ENCODE data around the gene EFHC1.

DNA sequence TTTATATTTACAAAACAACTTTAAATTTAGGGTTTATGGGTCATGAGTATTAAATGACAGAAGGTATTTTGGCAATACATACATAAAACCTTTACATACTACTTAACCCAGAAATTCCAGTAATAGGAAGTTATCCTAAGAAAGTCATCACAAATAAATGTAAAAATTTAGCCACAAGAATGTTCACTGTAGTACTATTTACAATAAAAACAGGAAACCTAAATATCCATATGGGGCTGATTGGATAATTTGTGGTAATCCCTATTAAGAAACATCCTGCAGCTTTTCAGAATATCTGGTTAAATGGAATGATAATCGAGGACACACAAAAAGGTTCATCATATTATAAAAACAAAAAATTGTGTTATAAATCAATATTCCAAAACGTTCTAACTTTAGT is 112.3 kb downstream of the EFHC1 start:
- TF ChIP-seq, protein P1, sequence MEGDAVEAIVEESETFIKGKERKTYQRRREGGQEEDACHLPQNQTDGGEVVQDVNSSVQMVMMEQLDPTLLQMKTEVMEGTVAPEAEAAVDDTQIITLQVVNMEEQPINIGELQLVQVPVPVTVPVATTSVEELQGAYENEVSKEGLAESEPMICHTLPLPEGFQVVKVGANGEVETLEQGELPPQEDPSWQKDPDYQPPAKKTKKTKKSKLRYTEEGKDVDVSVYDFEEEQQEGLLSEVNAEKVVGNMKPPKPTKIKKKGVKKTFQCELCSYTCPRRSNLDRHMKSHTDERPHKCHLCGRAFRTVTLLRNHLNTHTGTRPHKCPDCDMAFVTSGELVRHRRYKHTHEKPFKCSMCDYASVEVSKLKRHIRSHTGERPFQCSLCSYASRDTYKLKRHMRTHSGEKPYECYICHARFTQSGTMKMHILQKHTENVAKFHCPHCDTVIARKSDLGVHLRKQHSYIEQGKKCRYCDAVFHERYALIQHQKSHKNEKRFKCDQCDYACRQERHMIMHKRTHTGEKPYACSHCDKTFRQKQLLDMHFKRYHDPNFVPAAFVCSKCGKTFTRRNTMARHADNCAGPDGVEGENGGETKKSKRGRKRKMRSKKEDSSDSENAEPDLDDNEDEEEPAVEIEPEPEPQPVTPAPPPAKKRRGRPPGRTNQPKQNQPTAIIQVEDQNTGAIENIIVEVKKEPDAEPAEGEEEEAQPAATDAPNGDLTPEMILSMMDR (IDR thresholded peaks at IDR 0.05; ENCODE audit: poor library complexity) = no peak
- TF ChIP-seq EZH2 (IDR thresholded peaks at IDR 0.05; ENCODE audit: borderline replicate concordance) = no peak
